ENCODE results near the gene ATP8B2. TPM values are rescaled to one million over a fixed set of nuclear protein-coding genes. Genes with fewer than 3 reads are reported as not detected.

The ATP8B2 gene
- polyA plus RNA-seq, 1 of the 3 experiments (the other 2 are of a cell fraction) = 50.7 TPM

DNA sequence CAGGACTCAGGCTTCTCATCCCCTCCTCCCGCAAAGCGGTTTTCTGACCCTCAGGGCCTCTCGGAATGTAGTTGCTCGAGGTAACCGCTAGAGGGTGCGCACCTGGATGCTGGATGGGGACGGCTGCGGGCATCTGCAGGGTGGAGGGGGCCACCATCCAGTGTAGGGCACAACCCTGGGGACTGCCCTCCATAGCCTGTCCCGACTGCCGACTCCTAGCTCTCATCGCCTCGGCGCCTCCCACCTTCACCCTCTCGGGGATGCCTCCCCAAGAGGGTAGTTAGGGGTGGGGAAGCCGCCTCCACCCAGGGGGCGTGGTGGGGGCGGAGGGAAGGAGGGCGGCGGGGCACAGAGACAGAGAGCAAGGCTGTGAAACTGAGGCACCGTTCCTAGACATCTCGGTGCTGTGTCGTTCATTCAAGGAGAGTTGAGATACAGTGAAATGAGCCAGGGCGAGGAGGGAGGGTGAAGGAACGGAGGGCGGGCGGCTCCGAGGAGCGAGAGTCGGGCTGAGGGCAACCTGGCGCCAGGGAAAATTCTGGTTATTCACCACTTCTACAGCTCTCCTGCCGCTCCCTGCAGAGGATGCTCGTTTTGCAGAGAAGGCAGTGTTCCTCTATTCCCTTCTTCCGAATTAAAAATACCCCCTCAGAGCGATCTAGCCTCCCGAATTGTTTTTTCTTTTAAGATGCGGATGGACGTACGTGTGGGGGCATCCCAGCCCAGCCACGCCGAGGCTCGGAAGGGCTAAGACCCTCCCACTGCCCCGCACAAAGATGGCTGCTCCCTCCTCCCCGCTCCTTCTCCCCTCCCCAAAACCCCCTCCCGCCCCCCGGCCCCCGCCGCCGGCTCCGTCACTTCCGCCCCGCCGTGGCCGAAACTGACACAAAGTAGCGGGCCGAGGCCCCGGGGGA is at the start of gene ATP8B2 (continued):
- TF ChIP-seq, protein P1, sequence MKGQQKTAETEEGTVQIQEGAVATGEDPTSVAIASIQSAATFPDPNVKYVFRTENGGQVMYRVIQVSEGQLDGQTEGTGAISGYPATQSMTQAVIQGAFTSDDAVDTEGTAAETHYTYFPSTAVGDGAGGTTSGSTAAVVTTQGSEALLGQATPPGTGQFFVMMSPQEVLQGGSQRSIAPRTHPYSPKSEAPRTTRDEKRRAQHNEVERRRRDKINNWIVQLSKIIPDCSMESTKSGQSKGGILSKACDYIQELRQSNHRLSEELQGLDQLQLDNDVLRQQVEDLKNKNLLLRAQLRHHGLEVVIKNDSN (IDR thresholded peaks at IDR 0.05; ENCODE audit: borderline replicate concordance, low read depth) = no peak
- TF ChIP-seq FOSL2 (IDR thresholded peaks at IDR 0.05; ENCODE audit: borderline replicate concordance, low read depth) = no peak
- TF ChIP-seq FOXM1 (IDR thresholded peaks at IDR 0.05; ENCODE audit: low read depth) = no peak
- no peak for TF ChIP-seq FOXJ3 (CRISPR knock-in tag; IDR thresholded peaks at IDR 0.05)
- TF ChIP-seq TCF12 (IDR thresholded peaks at IDR 0.05) = no peak
- TF ChIP-seq, protein P2, sequence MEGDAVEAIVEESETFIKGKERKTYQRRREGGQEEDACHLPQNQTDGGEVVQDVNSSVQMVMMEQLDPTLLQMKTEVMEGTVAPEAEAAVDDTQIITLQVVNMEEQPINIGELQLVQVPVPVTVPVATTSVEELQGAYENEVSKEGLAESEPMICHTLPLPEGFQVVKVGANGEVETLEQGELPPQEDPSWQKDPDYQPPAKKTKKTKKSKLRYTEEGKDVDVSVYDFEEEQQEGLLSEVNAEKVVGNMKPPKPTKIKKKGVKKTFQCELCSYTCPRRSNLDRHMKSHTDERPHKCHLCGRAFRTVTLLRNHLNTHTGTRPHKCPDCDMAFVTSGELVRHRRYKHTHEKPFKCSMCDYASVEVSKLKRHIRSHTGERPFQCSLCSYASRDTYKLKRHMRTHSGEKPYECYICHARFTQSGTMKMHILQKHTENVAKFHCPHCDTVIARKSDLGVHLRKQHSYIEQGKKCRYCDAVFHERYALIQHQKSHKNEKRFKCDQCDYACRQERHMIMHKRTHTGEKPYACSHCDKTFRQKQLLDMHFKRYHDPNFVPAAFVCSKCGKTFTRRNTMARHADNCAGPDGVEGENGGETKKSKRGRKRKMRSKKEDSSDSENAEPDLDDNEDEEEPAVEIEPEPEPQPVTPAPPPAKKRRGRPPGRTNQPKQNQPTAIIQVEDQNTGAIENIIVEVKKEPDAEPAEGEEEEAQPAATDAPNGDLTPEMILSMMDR (IDR thresholded peaks at IDR 0.05) = peak; percentile 96
- TF ChIP-seq EZH2phosphoT487 (IDR thresholded peaks at IDR 0.05; ENCODE audit: borderline replicate concordance, low read depth) = no peak
- 0 out of 2 replicates have a peak, but pooled peaks have one; percentile 8 for TF ChIP-seq SIN3A (IDR thresholded peaks at IDR 0.05; ENCODE audit: borderline replicate concordance, low read depth, low read length)
- no peak for TF ChIP-seq GATA2 (CRISPR knock-in tag; IDR thresholded peaks at IDR 0.05)
- 0 out of 2 replicates have a peak, but pooled peaks have one; percentile 11 for TF ChIP-seq NRF1 (IDR thresholded peaks at IDR 0.05; ENCODE audit: low read depth, low read length)

DNA sequence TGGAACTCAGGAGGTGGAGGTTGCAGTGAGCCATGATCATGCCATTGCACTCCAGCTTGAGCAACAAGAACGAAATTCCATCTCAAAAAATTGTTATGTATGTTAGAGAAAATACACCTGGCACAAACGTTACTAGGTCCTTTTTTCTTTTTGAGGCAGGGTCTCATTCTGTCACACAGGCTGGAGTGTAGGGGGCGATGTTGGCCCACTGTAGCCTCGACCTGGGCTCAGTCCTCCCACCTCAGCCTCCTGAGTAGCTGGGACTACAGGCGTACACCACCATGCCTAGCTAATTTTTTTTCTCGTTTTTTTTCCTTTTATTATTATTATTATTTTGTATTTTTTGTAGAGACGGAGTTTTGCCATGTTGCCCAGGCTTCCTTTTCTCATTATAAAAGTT is 48.5 kb upstream of the ATP8B2 start:
- Histone ChIP-seq H3K4me2 (no peak overlapping the region), H3K27ac (ENCODE audit: low read depth in 2 of 2, low read length in 1 of 2) (no peak overlapping the region), H3K36me3 (replicated peaks in 1 of 2; ENCODE audit: control insufficient read depth in 1 of 2, insufficient read depth in 2 of 2, low read length in 1 of 2) (peaks cover 8 to 12% of the 10 kb centered on the region in 2 experiments), H3K27me3 (ENCODE audit: insufficient read depth) (no peaks in the 10 kb centered on the region), H3K79me2 (ENCODE audit: insufficient read depth) (peaks cover 15% of the 10 kb centered on the region; the same call in 1 of the 2 replicates), H3K4me1 (ENCODE audit: control insufficient read depth in 1 of 2, insufficient read depth in 2 of 2, low read depth in 1 of 2, low read length in 1 of 2) (peaks cover 0 to 9% of the 10 kb centered on the region in 2 experiments; a peak in 1 of 4 replicates), H2AFZ (ENCODE audit: low read depth) (no peak overlapping the region), H3K9me3 (no peaks in the 10 kb centered on the region), H3K9ac (no peak overlapping the region), H3K9me2 (no peaks in the 10 kb centered on the region), H4K20me1 (ENCODE audit: insufficient read depth) (no peaks in the 10 kb centered on the region), H3K4me3 (ENCODE audit: low read depth in 2 of 2, low read length in 1 of 2) (no peak overlapping the region), H3F3A (replicated peaks; ENCODE audit: insufficient read depth) (peaks cover 5% of the 10 kb centered on the region)
- WGBS (ENCODE audit: low lambda C conversion rate) = 75% methylated on average over 7 of the region's 7 CpGs
- POLR2A ChIA-PET = interaction anchor here (0.6 kb wide), 1 partner anchor 28 kb away, joined by 3 read pairs; no protein-coding TSS in a partner anchor
- peak; percentile 28 for DNase-seq
- CTCF ChIA-PET = interaction anchor here (0.6 to 2.1 kb wide), 12 partner anchors 9 to 212 kb away, joined by 3 to 28 read pairs (median 6); partner anchors contain the start of gene ATP8B2
- no peak for TF ChIP-seq MEF2A (IDR thresholded peaks at IDR 0.05; ENCODE audit: borderline replicate concordance, low read depth)
- TF ChIP-seq, protein P3, sequence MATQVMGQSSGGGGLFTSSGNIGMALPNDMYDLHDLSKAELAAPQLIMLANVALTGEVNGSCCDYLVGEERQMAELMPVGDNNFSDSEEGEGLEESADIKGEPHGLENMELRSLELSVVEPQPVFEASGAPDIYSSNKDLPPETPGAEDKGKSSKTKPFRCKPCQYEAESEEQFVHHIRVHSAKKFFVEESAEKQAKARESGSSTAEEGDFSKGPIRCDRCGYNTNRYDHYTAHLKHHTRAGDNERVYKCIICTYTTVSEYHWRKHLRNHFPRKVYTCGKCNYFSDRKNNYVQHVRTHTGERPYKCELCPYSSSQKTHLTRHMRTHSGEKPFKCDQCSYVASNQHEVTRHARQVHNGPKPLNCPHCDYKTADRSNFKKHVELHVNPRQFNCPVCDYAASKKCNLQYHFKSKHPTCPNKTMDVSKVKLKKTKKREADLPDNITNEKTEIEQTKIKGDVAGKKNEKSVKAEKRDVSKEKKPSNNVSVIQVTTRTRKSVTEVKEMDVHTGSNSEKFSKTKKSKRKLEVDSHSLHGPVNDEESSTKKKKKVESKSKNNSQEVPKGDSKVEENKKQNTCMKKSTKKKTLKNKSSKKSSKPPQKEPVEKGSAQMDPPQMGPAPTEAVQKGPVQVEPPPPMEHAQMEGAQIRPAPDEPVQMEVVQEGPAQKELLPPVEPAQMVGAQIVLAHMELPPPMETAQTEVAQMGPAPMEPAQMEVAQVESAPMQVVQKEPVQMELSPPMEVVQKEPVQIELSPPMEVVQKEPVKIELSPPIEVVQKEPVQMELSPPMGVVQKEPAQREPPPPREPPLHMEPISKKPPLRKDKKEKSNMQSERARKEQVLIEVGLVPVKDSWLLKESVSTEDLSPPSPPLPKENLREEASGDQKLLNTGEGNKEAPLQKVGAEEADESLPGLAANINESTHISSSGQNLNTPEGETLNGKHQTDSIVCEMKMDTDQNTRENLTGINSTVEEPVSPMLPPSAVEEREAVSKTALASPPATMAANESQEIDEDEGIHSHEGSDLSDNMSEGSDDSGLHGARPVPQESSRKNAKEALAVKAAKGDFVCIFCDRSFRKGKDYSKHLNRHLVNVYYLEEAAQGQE (IDR thresholded peaks at IDR 0.05; ENCODE audit: low read depth, low read length) = no peak
- TF ChIP-seq RCOR1 (IDR thresholded peaks at IDR 0.05; ENCODE audit: low read length) = no peak
- TF ChIP-seq, protein P1 (IDR thresholded peaks at IDR 0.05; ENCODE audit: borderline replicate concordance, low read depth) = no peak
- TF ChIP-seq, protein P4, sequence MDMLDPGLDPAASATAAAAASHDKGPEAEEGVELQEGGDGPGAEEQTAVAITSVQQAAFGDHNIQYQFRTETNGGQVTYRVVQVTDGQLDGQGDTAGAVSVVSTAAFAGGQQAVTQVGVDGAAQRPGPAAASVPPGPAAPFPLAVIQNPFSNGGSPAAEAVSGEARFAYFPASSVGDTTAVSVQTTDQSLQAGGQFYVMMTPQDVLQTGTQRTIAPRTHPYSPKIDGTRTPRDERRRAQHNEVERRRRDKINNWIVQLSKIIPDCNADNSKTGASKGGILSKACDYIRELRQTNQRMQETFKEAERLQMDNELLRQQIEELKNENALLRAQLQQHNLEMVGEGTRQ (IDR thresholded peaks at IDR 0.05; ENCODE audit: borderline replicate concordance, low read depth, low read length) = no peak
- no peak for TF ChIP-seq MXI1 (IDR thresholded peaks at IDR 0.05; ENCODE audit: low read depth, low read length)
- TF ChIP-seq FOSL2 (IDR thresholded peaks at IDR 0.05; ENCODE audit: borderline replicate concordance, low read depth) = no peak
- TF ChIP-seq FOXJ3 (CRISPR knock-in tag; IDR thresholded peaks at IDR 0.05) = no peak
- TF ChIP-seq, protein P5, sequence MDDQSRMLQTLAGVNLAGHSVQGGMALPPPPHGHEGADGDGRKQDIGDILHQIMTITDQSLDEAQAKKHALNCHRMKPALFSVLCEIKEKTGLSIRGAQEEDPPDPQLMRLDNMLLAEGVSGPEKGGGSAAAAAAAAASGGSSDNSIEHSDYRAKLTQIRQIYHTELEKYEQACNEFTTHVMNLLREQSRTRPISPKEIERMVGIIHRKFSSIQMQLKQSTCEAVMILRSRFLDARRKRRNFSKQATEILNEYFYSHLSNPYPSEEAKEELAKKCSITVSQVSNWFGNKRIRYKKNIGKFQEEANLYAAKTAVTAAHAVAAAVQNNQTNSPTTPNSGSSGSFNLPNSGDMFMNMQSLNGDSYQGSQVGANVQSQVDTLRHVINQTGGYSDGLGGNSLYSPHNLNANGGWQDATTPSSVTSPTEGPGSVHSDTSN (IDR thresholded peaks at IDR 0.05) = no peak
- peak; percentile 12; the same call in 1 of the 2 replicates for TF ChIP-seq SMC3 (IDR thresholded peaks at IDR 0.05; ENCODE audit: low read depth, low read length)
- no peak for TF ChIP-seq GABPA (IDR thresholded peaks at IDR 0.05; ENCODE audit: low read depth)
- TF ChIP-seq GATA2 (CRISPR knock-in tag; IDR thresholded peaks at IDR 0.05) = no peak
- no peak for TF ChIP-seq EP300 (IDR thresholded peaks at IDR 0.05; ENCODE audit: borderline replicate concordance in 1 of 2, low read depth in 1 of 2, low read length in 1 of 2)
- TF ChIP-seq NRF1 (IDR thresholded peaks at IDR 0.05; ENCODE audit: low read depth, low read length) = no peak
